Measurements from ENCODE around the gene TRPM2.

GRCh38 chr21:44384968-44385367 lies 31.5 kb downstream of the TRPM2 start:
- TF ChIP-seq EP300 (IDR thresholded peaks at IDR 0.05) (no peak), POLR2AphosphoS5 (IDR thresholded peaks at IDR 0.05) (no peak)

Measured in stomach (tissue), 4 donors.